Ovary (tissue), 3 donors: Measurements from ENCODE around the gene DSCAM.

Source experiments
- EP300 ChIP-seq: sonication (generic); formaldehyde crosslinking; IDR thresholded peaks from one replicate; pipeline ENCODE4 v1.6.1; 2017; ENCODE audit warnings: antibody characterized with exemption
- POLR2A ChIP-seq: fragments of 450-650 bp; IDR thresholded peaks from one replicate; pipeline ENCODE4 v1.6.1; 2017; ENCODE audit warnings: antibody characterized with exemption, mild to moderate bottlenecking, moderate library complexity
- TF ChIP-seq, protein P1 (sequence below), 3 donors: fragments of 450-650 bp in 2 of 3; fragments of 200-600 bp in 1 of 3; IDR thresholded peaks; one replicate each; pipeline versions ENCODE4 v1.5.1 to v1.8.0; 2016 to 2022; ENCODE audit warnings: antibody characterized with exemption in 3 of 3, mild to moderate bottlenecking in 1 of 3
- donor health status: DM: no; HTN: no; CAD: no.

- TF ChIP-seq, protein P1, sequence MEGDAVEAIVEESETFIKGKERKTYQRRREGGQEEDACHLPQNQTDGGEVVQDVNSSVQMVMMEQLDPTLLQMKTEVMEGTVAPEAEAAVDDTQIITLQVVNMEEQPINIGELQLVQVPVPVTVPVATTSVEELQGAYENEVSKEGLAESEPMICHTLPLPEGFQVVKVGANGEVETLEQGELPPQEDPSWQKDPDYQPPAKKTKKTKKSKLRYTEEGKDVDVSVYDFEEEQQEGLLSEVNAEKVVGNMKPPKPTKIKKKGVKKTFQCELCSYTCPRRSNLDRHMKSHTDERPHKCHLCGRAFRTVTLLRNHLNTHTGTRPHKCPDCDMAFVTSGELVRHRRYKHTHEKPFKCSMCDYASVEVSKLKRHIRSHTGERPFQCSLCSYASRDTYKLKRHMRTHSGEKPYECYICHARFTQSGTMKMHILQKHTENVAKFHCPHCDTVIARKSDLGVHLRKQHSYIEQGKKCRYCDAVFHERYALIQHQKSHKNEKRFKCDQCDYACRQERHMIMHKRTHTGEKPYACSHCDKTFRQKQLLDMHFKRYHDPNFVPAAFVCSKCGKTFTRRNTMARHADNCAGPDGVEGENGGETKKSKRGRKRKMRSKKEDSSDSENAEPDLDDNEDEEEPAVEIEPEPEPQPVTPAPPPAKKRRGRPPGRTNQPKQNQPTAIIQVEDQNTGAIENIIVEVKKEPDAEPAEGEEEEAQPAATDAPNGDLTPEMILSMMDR (IDR thresholded peaks at IDR 0.05), result no peak
- TF ChIP-seq EP300 (no peak), POLR2A (no peak)
Observed at GRCh38 chr21:40813918-40814317, 33.0 kb downstream of the DSCAM start.
